GM23338 (cell line): ENCODE data around the gene CDKN1C. TPM values are rescaled to one million over a fixed set of nuclear protein-coding genes. Genes with fewer than 3 reads are reported as not detected.

ENCODE experiments used
- ATAC-seq: fragments of 200-7000 bp; cut with Tn5 transposase; 3 replicates; pipeline ENCODE4 v1.9.1; 2020
- DNase-seq: peaks from one replicate; pipeline ENCODE4 v3.0.0-alpha.2; 2015; ENCODE audit warnings: low spot score
- H2AFZ ChIP-seq: fragments of 200-600 bp; sonication (generic); 2 replicates; pipeline ENCODE4 v1.8.0; 2016; ENCODE audit warnings: antibody characterized with exemption, mild to moderate bottlenecking, moderate library complexity
- H3F3A ChIP-seq: fragments of 200-600 bp; sonication (generic); replicated peaks from 2 replicates; pipeline ENCODE4 v1.8.0; 2017; ENCODE audit warnings: antibody characterized with exemption, mixed run types, low read depth
- H3K27ac ChIP-seq: fragments of 200-600 bp; sonication (generic); 2 replicates; pipeline ENCODE4 v1.6.1; 2016; ENCODE audit warnings: low read depth
- H3K27me3 ChIP-seq: fragments of 200-600 bp; sonication (generic); 2 replicates; pipeline ENCODE4 v1.8.0; 2016; ENCODE audit warnings: mild to moderate bottlenecking, mixed run types, moderate library complexity; ENCODE audit not compliant: insufficient read depth
- H3K36me3 ChIP-seq: fragments of 200-600 bp; sonication (generic); 2 replicates; pipeline ENCODE4 v1.8.0; 2016; ENCODE audit warnings: mild to moderate bottlenecking; ENCODE audit not compliant: insufficient read depth
- H3K4me1 ChIP-seq: fragments of 200-600 bp; sonication (generic); 2 replicates; pipeline ENCODE4 v1.8.0; 2016; ENCODE audit warnings: mild to moderate bottlenecking, moderate library complexity; ENCODE audit not compliant: insufficient read depth
- H3K4me2 ChIP-seq: fragments of 200-600 bp; sonication (generic); 2 replicates; pipeline ENCODE4 v1.7.1; 2017; ENCODE audit warnings: mixed run types
- H3K4me3 ChIP-seq: fragments of 200-600 bp; sonication (generic); 2 replicates; pipeline ENCODE4 v1.6.1; 2016; ENCODE audit warnings: mixed run types
- H3K79me2 ChIP-seq: fragments of 200-600 bp; sonication (generic); replicated peaks from 2 replicates; pipeline ENCODE4 v1.8.0; 2017; ENCODE audit warnings: mild to moderate bottlenecking; ENCODE audit not compliant: insufficient read depth
- H3K9me2 ChIP-seq: fragments of 200-600 bp; sonication (generic); 2 replicates; pipeline ENCODE4 v1.8.0; 2017; ENCODE audit not compliant: insufficient read depth
- H4K20me1 ChIP-seq: fragments of 200-600 bp; sonication (generic); replicated peaks from 2 replicates; pipeline ENCODE4 v1.8.0; 2017; ENCODE audit warnings: mild to moderate bottlenecking; ENCODE audit not compliant: insufficient read depth
- H3K27ac Mint-ChIP-seq: 2 replicates; pipeline ENCODE4 v1.8.0; 2020; ENCODE audit warnings: inconsistent platforms, mild to moderate bottlenecking, moderate library complexity, mixed read lengths
- H3K27me3 Mint-ChIP-seq: 3 replicates; pipeline ENCODE4 v1.8.0; 2022; ENCODE audit warnings: low read depth, mild to moderate bottlenecking, moderate library complexity, mixed read lengths, inconsistent platforms; ENCODE audit not compliant: insufficient read depth, poor library complexity
- H3K36me3 Mint-ChIP-seq: 3 replicates; pipeline ENCODE4 v1.8.0; 2021; ENCODE audit warnings: low read depth, mild to moderate bottlenecking, inconsistent platforms, moderate library complexity, mixed read lengths
- H3K4me1 Mint-ChIP-seq: 3 replicates; pipeline ENCODE4 v1.8.0; 2020; ENCODE audit warnings: mild to moderate bottlenecking, inconsistent platforms, mixed read lengths
- H3K4me3 Mint-ChIP-seq: 3 replicates; pipeline ENCODE4 v1.8.0; 2021; ENCODE audit warnings: moderate library complexity, mild to moderate bottlenecking, inconsistent platforms, mixed read lengths
- H3K9me3 Mint-ChIP-seq: 3 replicates; pipeline ENCODE4 v1.8.0; 2020; ENCODE audit warnings: moderate library complexity, mild to moderate bottlenecking, inconsistent platforms, mixed read lengths
- CREB1 ChIP-seq: fragments of 250-450 bp; sonication (Bioruptor Pico); IDR thresholded peaks from 2 replicates; pipeline ENCODE4 v1.5.0; 2020; ENCODE audit warnings: low read depth, mild to moderate bottlenecking, moderate library complexity
- CTCF ChIP-seq, 2 experiments: fragments of 200-600 bp in 1 of 2; sonication (generic) in 1 of 2; conservative IDR thresholded peaks; 2 replicates each; pipeline versions ENCODE4 v1.5.1 to v1.6.1; 2016 to 2017; ENCODE audit warnings: antibody characterized with exemption in 2 of 2, low read depth in 2 of 2, mild to moderate bottlenecking in 2 of 2, moderate library complexity in 1 of 2
- ETS1 ChIP-seq: IDR thresholded peaks from 2 replicates; pipeline ENCODE4 v1.6.1; 2016; ENCODE audit warnings: antibody characterized with exemption
- EZH2 ChIP-seq: fragments of 200-600 bp; sonication (generic); IDR thresholded peaks from one replicate; pipeline ENCODE4 v1.8.0; 2017; ENCODE audit warnings: antibody characterized with exemption, mild to moderate bottlenecking, low read depth; ENCODE audit not compliant: unreplicated experiment
- EZH2phosphoT487 ChIP-seq: fragments of 200-600 bp; sonication (generic); IDR thresholded peaks from one replicate; pipeline ENCODE4 v1.8.1; 2018; ENCODE audit warnings: antibody characterized with exemption; ENCODE audit not compliant: unreplicated experiment
- JUNB ChIP-seq: IDR thresholded peaks from one replicate; pipeline ENCODE4 v1.6.1; 2016; ENCODE audit warnings: antibody characterized with exemption; ENCODE audit not compliant: unreplicated experiment
- NANOG ChIP-seq: IDR thresholded peaks from 2 replicates; pipeline ENCODE4 v1.6.1; 2016; ENCODE audit warnings: antibody characterized with exemption, borderline replicate concordance
- POLR2AphosphoS5 ChIP-seq: IDR thresholded peaks from 2 replicates; pipeline ENCODE4 v1.6.1; 2016; ENCODE audit warnings: antibody characterized with exemption, low read depth
- REST ChIP-seq: IDR thresholded peaks from one replicate; pipeline ENCODE4 v1.6.1; 2018; ENCODE audit warnings: antibody characterized with exemption; ENCODE audit not compliant: unreplicated experiment
- STAT1 ChIP-seq: IDR thresholded peaks from one replicate; pipeline ENCODE4 v1.6.1; 2016; ENCODE audit warnings: antibody characterized with exemption; ENCODE audit not compliant: unreplicated experiment
- ZNF114 ChIP-seq: fragments of 250-450 bp; sonication (Bioruptor Pico); IDR thresholded peaks from 2 replicates; pipeline ENCODE4 v1.5.0; 2020; ENCODE audit warnings: mild to moderate bottlenecking, moderate library complexity
- ZNF331 ChIP-seq: fragments of 250-450 bp; sonication (Bioruptor Pico); IDR thresholded peaks from 2 replicates; pipeline ENCODE4 v1.5.0; 2020; ENCODE audit warnings: low read depth, mild to moderate bottlenecking, moderate library complexity
- ZNF462 ChIP-seq: fragments of 250-450 bp; sonication (Bioruptor Pico); IDR thresholded peaks from 2 replicates; pipeline ENCODE4 v1.5.0; 2020; ENCODE audit warnings: mild to moderate bottlenecking, moderate library complexity
- polyA plus RNA-seq: library from polyadenylated mRNA; unstranded; fragments of >200 nt; fragmentation: Nextera tagmentation; extraction: Ambion mirVana; gene quantifications from 2 replicates; pipeline ENCODE4 v1.2.1, GENCODE V29; 2016
- total RNA-seq: library from RNA; depleted of rRNA; stranded (reverse); fragments of >200 nt; shearing (Covaris generic); gene quantifications from 2 replicates; pipeline ENCODE4 v1.2.3, GENCODE V29; 2014

The CDKN1C gene
- total and polyA plus RNA-seq, 2 experiments from 2014 or later: 19.3 to 23.5 TPM

GRCh38 chr11:2889362-2890273 lies 4.0 kb upstream of the CDKN1C start:
- TF ChIP-seq ZNF331 (CRISPR knock-in tag): no peak
- TF ChIP-seq ZNF114 (CRISPR knock-in tag): no peak
- no peak for TF ChIP-seq CTCF (conservative IDR thresholded peaks at IDR 0.05; ENCODE audit: low read depth in 2 of 2)
- no peak for TF ChIP-seq CREB1 (CRISPR knock-in tag)
- TF ChIP-seq EZH2: no peak
- no peak for TF ChIP-seq POLR2AphosphoS5
- no peak for TF ChIP-seq ETS1
- TF ChIP-seq STAT1: no peak
- no peak for TF ChIP-seq REST
- TF ChIP-seq JUNB: no peak
- no peak for TF ChIP-seq ZNF462 (CRISPR knock-in tag)
- TF ChIP-seq EZH2phosphoT487: no peak
- TF ChIP-seq NANOG: no peak
- Mint-ChIP-seq H3K4me1 (peaks cover 14% of the 10 kb centered on the region), H3K36me3 (peaks cover under 1% of the 10 kb centered on the region; the same call in 2 of the 3 replicates), H3K4me3 (no peak overlapping the region), H3K27ac (no peak overlapping the region), H3K27me3 (peaks cover 48% of the 10 kb centered on the region), H3K9me3 (peaks cover 19% of the 10 kb centered on the region)
- no peak overlapping the region for H2AFZ ChIP-seq
- H3K4me2 ChIP-seq: no peak overlapping the region
- DNase-seq (no peak), ATAC-seq (no peak)
- peaks cover 29% of the 10 kb centered on the region; the same call in 1 of the 2 replicates for H3F3A ChIP-seq
- H4K20me1 ChIP-seq: no peaks in the 10 kb centered on the region
- no peak overlapping the region for H3K27ac ChIP-seq
- H3K27me3 ChIP-seq: peaks cover 30% of the 10 kb centered on the region
- no peaks in the 10 kb centered on the region for H3K79me2 ChIP-seq
- H3K4me1 ChIP-seq: peaks cover 25% of the 10 kb centered on the region
- no peaks in the 10 kb centered on the region for H3K36me3 ChIP-seq
- no peak overlapping the region for H3K4me3 ChIP-seq
- H3K9me2 ChIP-seq: no peaks in the 10 kb centered on the region
